GM12878 (cell line): ENCODE results near the gene RAB3IL1.

Experiments used
- E4F1 ChIP-seq: fragments of 450-650 bp; IDR thresholded peaks from 2 replicates; pipeline ENCODE4 v1.6.1; 2018; ENCODE audit warnings: borderline replicate concordance, mild to moderate bottlenecking; ENCODE audit not compliant: partially characterized antibody
- EGR1 ChIP-seq, 2 experiments: IDR thresholded peaks; 1 replicate in 1 of 2; 2 replicates in 1 of 2; pipeline ENCODE4 v1.6.1; 2011 to 2012; ENCODE audit warnings: low read depth in 2 of 2, low read length in 2 of 2, borderline replicate concordance in 1 of 2, mild to moderate bottlenecking in 1 of 2, moderate library complexity in 1 of 2
- EZH2 ChIP-seq: IDR thresholded peaks from 2 replicates; pipeline ENCODE4 v1.6.1; 2012; ENCODE audit warnings: low read depth, mild to moderate bottlenecking, control low read depth, inconsistent platforms, low read length, borderline replicate concordance; ENCODE audit not compliant: control insufficient read depth
- GABPA ChIP-seq: IDR thresholded peaks from 2 replicates; pipeline ENCODE4 v1.6.1; 2014; ENCODE audit warnings: antibody characterized with exemption, low read depth, mild to moderate bottlenecking, inconsistent platforms
- HDAC6 ChIP-seq: fragments of 200-600 bp; sonication (generic); IDR thresholded peaks from one replicate; pipeline ENCODE4 v1.8.0; 2017; ENCODE audit warnings: antibody characterized with exemption; ENCODE audit not compliant: unreplicated experiment
- NR2C2 ChIP-seq: IDR thresholded peaks from 2 replicates; pipeline ENCODE4 v1.6.1; 2011; ENCODE audit warnings: borderline replicate concordance, low read depth; ENCODE audit not compliant: control insufficient read depth, insufficient read length
- POLR2A ChIP-seq: IDR thresholded peaks from 2 replicates; pipeline ENCODE4 v1.6.1; 2011; ENCODE audit warnings: low read depth, mild to moderate bottlenecking, low read length
- POLR2AphosphoS2 ChIP-seq: IDR thresholded peaks from 2 replicates; pipeline ENCODE4 v1.6.1; 2011; ENCODE audit warnings: low read depth, mild to moderate bottlenecking, low read length, improper control_type of control experiment, moderate library complexity
- POLR2AphosphoS5 ChIP-seq: IDR thresholded peaks from 2 replicates; pipeline ENCODE4 v1.6.1; 2011; ENCODE audit warnings: mild to moderate bottlenecking, low read length, inconsistent platforms
- SUZ12 ChIP-seq: fragments of 200-600 bp; sonication (generic); IDR thresholded peaks from one replicate; pipeline ENCODE4 v1.6.1; 2018; ENCODE audit warnings: antibody characterized with exemption, mild to moderate bottlenecking; ENCODE audit not compliant: unreplicated experiment
- ZNF622 ChIP-seq: fragments of 450-650 bp; IDR thresholded peaks from 2 replicates; pipeline ENCODE4 v1.6.1; 2017; ENCODE audit warnings: mild to moderate bottlenecking, inconsistent platforms
- TF ChIP-seq, protein P1 (sequence below), 3 experiments: IDR thresholded peaks in 2 of 3; conservative IDR thresholded peaks in 1 of 3; 2 replicates each; pipeline ENCODE4 v1.5.1; 2011; ENCODE audit warnings: low read depth in 3 of 3, low read length in 3 of 3, mild to moderate bottlenecking in 3 of 3, control low read depth in 2 of 3, moderate library complexity in 2 of 3, inconsistent platforms in 1 of 3, mixed read lengths in 1 of 3; ENCODE audit not compliant: control insufficient read depth in 2 of 3, insufficient read depth in 1 of 3; ENCODE audit errors: extremely low read depth in 1 of 3

DNA sequence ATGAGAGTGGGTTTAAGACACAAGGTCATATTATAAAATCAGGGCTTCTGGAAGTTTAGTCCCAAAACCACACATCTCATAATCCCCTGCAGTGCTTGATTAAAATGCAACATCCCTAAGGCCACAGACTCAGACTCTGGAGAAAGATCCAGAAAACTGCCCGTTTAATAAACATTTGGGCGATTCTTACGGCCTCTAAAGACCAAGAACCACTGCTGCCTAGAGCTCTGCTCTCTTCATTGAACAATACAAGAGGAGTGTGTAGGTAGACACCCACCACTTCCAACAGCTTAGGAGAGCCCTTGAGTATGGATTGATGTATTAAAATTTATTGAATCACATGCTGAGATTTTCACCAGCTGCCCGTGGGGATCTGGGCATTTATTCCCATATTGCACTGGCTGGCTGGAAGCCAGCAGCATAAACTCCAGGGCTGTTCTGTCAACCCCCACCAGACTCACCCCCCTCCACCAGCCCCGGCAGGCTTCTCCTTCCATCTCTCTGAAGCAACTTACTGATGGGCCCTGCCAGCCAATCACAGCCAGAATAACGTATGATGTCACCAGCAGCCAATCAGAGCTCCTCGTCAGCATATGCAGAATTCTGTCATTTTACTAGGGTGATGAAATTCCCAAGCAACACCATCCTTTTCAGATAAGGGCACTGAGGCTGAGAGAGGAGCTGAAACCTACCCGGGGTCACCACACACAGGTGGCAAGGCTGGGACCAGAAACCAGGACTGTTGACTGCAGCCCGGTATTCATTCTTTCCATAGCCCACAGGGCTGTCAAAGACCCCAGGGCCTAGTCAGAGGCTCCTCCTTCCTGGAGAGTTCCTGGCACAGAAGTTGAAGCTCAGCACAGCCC is 32.0 kb upstream of the RAB3IL1 start:
- TF ChIP-seq EGR1 (IDR thresholded peaks at IDR 0.05; ENCODE audit: borderline replicate concordance in 1 of 2, low read depth in 2 of 2, low read length in 2 of 2), result no peak
- no peak for TF ChIP-seq POLR2AphosphoS5
- TF ChIP-seq HDAC6, result no peak
- TF ChIP-seq, protein P1, sequence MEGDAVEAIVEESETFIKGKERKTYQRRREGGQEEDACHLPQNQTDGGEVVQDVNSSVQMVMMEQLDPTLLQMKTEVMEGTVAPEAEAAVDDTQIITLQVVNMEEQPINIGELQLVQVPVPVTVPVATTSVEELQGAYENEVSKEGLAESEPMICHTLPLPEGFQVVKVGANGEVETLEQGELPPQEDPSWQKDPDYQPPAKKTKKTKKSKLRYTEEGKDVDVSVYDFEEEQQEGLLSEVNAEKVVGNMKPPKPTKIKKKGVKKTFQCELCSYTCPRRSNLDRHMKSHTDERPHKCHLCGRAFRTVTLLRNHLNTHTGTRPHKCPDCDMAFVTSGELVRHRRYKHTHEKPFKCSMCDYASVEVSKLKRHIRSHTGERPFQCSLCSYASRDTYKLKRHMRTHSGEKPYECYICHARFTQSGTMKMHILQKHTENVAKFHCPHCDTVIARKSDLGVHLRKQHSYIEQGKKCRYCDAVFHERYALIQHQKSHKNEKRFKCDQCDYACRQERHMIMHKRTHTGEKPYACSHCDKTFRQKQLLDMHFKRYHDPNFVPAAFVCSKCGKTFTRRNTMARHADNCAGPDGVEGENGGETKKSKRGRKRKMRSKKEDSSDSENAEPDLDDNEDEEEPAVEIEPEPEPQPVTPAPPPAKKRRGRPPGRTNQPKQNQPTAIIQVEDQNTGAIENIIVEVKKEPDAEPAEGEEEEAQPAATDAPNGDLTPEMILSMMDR (IDR thresholded peaks at IDR 0.05 in 2 of 3, conservative IDR thresholded peaks at IDR 0.05 in 1 of 3; ENCODE audit: control insufficient read depth in 2 of 3, extremely low read depth in 1 of 3, insufficient read depth in 1 of 3, low read depth in 3 of 3, low read length in 3 of 3), result no peak
- TF ChIP-seq ZNF622, result no peak
- no peak for TF ChIP-seq SUZ12
- TF ChIP-seq GABPA, result no peak
- no peak for TF ChIP-seq EZH2
- TF ChIP-seq POLR2A, result no peak
- no peak for TF ChIP-seq E4F1
- no peak for TF ChIP-seq POLR2AphosphoS2
- no peak for TF ChIP-seq NR2C2
